ENCODE results near the gene CISD2.
A peak's percentile ranks its signal among the peaks of the same experiment; 100 is the strongest.

Gene CISD2

DNA sequence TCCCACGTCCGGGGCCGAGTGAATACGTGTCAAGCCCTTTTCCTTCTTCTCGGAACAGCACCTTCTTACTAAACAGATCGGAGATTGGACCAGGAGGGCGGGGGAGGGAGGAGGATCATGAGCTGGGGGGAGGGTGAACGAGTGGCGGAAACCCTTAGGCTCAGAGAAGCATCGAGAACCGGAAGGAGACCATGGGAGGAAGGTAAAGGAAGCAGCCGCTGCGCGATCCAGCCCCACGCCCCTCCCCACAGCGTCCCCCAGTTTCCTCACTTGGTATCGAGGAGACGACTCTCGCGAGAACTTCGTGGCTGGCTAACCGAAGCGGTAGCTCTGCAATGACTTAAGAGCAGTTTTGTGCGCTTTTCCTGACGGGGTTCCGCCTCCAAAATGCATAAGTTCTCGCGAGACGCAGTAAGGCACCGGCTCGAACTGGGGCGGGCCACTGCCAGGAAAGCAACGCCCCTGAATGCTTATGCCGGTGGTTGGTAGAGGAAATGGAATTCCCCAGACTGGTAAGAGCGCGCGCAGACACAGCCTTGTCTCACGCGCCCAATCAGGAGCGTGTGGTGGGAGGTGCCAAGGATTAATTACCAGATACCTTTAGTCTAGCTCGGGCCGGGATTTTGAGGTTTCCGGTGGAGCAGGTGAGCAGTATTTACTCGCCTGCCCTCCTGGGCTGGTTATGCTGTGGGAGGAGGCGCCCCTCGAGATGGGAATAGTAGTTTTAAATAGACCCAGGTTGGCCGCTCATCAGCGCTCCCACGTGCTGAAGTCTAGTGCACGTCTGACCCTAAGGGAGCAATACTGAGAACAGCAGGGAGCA lies 40.9 kb upstream of the CISD2 start:
- Histone ChIP-seq H3K36me3 (no peaks in the 10 kb centered on the region), H3K27me3 (no peaks in the 10 kb centered on the region), H3K27ac (peak overlapping the region; percentile 100), H3K9me3 (no peaks in the 10 kb centered on the region), H3K4me1 (ENCODE audit: control insufficient read depth in 1 of 2, insufficient read depth in 1 of 2, low read depth in 1 of 2, low read length in 1 of 2) (peaks cover 36 to 40% of the 10 kb centered on the region in 2 experiments), H3K4me3 (ENCODE audit: low read depth in 1 of 2, low read length in 1 of 2) (peak overlapping the region; percentile 95 to 98)
- TF ChIP-seq, protein P1, sequence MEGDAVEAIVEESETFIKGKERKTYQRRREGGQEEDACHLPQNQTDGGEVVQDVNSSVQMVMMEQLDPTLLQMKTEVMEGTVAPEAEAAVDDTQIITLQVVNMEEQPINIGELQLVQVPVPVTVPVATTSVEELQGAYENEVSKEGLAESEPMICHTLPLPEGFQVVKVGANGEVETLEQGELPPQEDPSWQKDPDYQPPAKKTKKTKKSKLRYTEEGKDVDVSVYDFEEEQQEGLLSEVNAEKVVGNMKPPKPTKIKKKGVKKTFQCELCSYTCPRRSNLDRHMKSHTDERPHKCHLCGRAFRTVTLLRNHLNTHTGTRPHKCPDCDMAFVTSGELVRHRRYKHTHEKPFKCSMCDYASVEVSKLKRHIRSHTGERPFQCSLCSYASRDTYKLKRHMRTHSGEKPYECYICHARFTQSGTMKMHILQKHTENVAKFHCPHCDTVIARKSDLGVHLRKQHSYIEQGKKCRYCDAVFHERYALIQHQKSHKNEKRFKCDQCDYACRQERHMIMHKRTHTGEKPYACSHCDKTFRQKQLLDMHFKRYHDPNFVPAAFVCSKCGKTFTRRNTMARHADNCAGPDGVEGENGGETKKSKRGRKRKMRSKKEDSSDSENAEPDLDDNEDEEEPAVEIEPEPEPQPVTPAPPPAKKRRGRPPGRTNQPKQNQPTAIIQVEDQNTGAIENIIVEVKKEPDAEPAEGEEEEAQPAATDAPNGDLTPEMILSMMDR (IDR thresholded peaks at IDR 0.05): peak; percentile 30

DNA sequence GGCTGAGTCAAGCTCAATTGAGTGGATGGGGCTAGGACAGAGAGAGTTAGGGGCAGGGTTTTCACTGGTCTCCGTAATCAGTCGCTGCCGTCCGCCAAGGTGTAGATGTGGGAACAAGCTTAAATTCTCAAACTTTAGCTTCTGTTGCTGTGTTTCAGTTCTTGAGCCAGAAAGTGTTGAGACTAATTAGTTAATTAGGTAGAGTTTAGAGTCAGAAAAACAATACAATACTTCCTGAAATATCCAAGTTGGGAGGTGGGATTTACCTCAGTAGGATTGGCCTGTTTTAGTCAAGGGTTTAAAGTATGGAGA lies 40.3 kb upstream of the CISD2 start:
- TF ChIP-seq, protein P1 (IDR thresholded peaks at IDR 0.05): no peak
- Histone ChIP-seq H3K9me3 (no peaks in the 10 kb centered on the region), H3K27me3 (no peaks in the 10 kb centered on the region), H3K27ac (peak overlapping the region; percentile 100), H3K4me3 (ENCODE audit: low read depth in 1 of 2, low read length in 1 of 2) (peak overlapping the region; percentile 95 to 98), H3K36me3 (no peaks in the 10 kb centered on the region), H3K4me1 (ENCODE audit: control insufficient read depth in 1 of 2, insufficient read depth in 1 of 2, low read depth in 1 of 2, low read length in 1 of 2) (peaks cover 31 to 35% of the 10 kb centered on the region in 2 experiments)

DNA sequence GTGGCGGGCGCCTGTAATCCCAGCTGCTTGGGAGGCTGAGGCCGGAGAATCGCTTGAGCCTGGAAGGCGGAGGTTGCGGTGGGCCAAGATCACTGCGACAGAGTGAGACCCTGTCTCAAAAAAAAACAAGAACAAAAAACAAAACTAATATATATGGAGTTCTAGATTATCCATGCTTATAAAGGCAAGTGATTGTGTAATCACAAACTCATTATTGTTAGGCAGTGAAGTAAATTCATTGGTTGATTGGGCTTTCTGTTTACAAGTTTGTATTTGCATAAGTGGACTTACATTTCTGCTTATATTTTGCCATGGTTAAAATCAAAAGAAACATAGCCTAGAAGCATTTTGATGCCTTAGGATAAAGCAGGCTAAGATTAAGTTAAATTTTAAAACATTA lies 39.0 kb upstream of the CISD2 start:
- Histone ChIP-seq H3K9me3 (no peaks in the 10 kb centered on the region), H3K27ac (no peak overlapping the region), H3K4me1 (ENCODE audit: control insufficient read depth in 1 of 2, insufficient read depth in 1 of 2, low read depth in 1 of 2, low read length in 1 of 2) (peaks cover 19 to 21% of the 10 kb centered on the region in 2 experiments), H3K4me3 (ENCODE audit: low read depth in 1 of 2, low read length in 1 of 2) (no peak overlapping the region), H3K27me3 (no peaks in the 10 kb centered on the region), H3K36me3 (no peaks in the 10 kb centered on the region)
- TF ChIP-seq, protein P1 (IDR thresholded peaks at IDR 0.05): no peak

DNA sequence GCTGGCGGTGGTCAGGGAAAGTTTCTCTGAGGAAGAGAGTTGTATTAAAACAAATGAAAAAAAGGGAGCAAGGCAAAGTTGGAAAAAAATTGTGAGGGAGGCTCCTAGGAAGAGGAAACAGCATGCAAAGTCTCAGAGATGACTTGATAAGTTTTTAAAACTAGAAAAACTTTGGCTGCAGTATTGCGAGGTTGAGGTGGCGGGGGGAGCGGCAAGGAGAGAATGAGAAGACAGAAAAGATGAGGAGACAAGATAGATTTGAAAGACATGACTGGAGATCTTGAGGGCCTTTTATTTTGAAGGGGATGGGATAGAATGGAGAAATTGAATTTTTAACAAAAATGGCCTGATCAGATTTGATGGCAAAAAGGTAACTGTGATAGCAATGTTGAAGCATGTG lies 36.7 kb upstream of the CISD2 start:
- TF ChIP-seq, protein P1 (IDR thresholded peaks at IDR 0.05): no peak
- H3K27me3 ChIP-seq: no peaks in the 10 kb centered on the region
- H3K4me1 ChIP-seq (ENCODE audit: control insufficient read depth in 1 of 2, insufficient read depth in 1 of 2, low read depth in 1 of 2, low read length in 1 of 2): peaks cover 13 to 19% of the 10 kb centered on the region in 2 experiments
- H3K36me3 ChIP-seq: no peaks in the 10 kb centered on the region
- H3K27ac ChIP-seq: no peak overlapping the region
- H3K4me3 ChIP-seq (ENCODE audit: low read depth in 1 of 2, low read length in 1 of 2): no peak overlapping the region
- no peaks in the 10 kb centered on the region for H3K9me3 ChIP-seq

DNA sequence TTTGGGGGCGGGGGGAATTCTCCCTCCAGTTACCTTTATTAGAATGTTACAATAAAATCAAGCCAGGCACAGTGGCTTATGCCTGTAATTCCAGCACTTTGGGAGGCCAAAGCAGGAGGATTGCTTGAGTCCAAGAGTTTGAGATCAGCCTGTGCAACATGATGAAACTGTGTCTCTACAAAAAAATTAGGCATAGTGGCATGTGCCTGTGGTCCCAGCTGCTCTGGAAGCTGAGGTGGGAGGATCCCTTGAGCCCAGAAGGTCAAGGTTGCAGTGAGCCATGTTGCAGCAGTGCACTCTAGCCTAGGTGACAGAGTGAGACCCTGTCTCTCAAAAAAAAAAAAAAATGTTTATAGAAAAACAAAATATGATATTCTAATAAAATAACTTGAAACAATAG lies 36.1 kb upstream of the CISD2 start:
- TF ChIP-seq, protein P1 (IDR thresholded peaks at IDR 0.05): no peak
- no peaks in the 10 kb centered on the region for H3K9me3 ChIP-seq
- no peaks in the 10 kb centered on the region for H3K27me3 ChIP-seq
- H3K36me3 ChIP-seq: no peaks in the 10 kb centered on the region
- H3K27ac ChIP-seq: no peak overlapping the region
- peaks cover 13 to 19% of the 10 kb centered on the region in 2 experiments for H3K4me1 ChIP-seq (ENCODE audit: control insufficient read depth in 1 of 2, insufficient read depth in 1 of 2, low read depth in 1 of 2, low read length in 1 of 2)
- H3K4me3 ChIP-seq (ENCODE audit: low read depth in 1 of 2, low read length in 1 of 2): no peak overlapping the region

All from neutrophil (primary cell).